WI38 (cell line): ENCODE results near the gene CDKAL1.

Experiments
- H3K4me3 ChIP-seq: 2 replicates; pipeline ENCODE4 v1.5.1; 2011; ENCODE audit warnings: low read depth, mild to moderate bottlenecking, control low read depth, low read length
- CTCF ChIP-seq: IDR thresholded peaks from 2 replicates; pipeline ENCODE4 v1.5.1; 2012; ENCODE audit warnings: low read depth, mild to moderate bottlenecking, control low read depth, low read length

The CDKAL1 gene

DNA sequence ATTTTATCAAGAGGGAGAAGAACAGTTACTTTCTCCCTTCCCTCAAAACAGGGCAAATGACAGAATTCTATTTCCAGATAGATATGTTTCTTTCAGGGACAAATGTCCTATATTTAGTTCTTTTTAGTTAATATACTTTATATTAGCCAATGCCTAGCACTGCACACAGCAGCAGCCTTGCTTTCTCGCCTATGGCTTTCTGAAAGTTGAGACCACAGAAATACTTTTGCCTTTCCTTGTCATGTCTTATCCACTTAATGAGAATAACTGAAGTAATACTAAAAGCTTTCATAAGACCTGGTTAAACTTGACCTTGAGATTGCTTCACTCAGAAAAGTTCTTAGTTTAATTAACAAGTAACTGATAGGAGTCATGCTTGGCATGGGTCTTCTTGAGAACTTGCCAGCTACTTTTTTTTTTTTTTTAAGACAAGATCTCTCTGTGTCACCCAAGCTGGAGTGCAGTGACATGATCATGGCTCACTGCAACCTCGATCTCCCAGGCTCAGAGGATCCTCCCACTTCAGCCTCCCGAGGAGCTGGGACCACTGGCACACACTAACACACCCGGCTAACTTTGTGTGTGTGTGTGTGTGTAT lies 159.3 kb downstream of the CDKAL1 start:
- H3K4me3 ChIP-seq, result no peak overlapping the region
- no peak for TF ChIP-seq CTCF

- no peak overlapping the region for H3K4me3 ChIP-seq
- no peak for TF ChIP-seq CTCF
Observed at GRCh38 chr6:20696676-20697075, 162.4 kb downstream of the CDKAL1 start.

DNA sequence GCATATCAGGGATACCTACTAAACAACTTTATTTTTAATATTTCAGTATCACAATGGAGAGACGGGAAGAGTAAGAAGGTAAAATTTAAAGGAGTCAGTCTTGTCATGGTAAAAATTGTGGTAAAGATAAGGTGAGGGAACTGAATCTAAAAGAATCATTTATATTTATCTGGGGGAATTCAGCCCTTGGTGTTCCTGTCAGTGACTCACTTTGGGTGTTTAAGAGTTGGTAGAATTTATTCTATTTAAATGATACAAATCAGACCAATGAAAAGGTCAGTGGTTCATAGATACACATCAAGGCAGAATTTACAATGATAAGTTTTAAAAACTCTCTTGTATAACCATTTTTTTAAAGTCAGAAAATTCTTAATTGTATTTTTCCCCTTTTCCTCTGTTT lies 164.4 kb downstream of the CDKAL1 start:
- no peak for TF ChIP-seq CTCF
- no peak overlapping the region for H3K4me3 ChIP-seq

- TF ChIP-seq CTCF, result no peak
Observed at GRCh38 chr6:20699402-20699801, 165.1 kb downstream of the CDKAL1 start.

DNA sequence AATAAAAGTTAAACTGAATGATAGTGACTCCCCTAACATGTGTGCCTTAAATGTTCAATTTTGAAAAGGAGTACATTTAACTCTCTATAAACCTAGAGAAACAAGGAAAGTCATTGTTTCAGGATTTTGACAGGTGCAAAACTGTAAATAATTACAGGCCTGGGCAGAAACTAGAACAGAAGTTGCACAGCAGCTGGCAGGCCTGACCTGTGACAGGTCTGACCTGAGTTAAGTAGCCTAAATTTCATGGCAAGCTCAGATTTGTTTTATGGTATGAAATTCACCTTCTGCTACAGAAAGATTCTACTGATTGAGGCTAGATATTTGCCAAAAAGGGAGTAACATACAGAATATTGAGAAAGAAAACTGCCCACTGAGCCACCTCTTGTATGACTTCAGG lies 166.1 kb downstream of the CDKAL1 start:
- H3K4me3 ChIP-seq, result no peak overlapping the region
- no peak for TF ChIP-seq CTCF

More at GRCh38 chr6:20699402-20699801, 165.1 kb downstream of the CDKAL1 start:
- no peak overlapping the region for H3K4me3 ChIP-seq

DNA sequence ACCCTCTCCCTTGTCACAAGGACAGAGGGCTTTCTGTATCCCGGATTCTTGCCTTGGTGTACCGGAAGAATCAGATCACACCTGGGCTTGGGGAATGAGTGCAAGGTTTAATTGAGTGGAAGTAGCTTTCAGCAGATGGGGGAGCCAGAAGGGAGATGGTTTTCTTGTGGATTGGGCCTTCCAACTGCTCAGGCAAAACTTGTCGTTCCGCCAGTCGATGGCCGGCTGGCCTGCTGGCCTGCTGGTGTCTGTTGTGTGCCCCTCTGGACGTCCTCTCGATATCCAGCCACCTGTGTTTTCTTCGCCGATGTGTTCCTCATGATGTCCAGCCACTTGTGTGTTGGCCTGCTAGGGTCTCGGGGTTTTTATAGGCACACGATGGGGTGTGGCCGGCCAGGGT lies 168.1 kb downstream of the CDKAL1 start:
- no peak overlapping the region for H3K4me3 ChIP-seq
- no peak for TF ChIP-seq CTCF

DNA sequence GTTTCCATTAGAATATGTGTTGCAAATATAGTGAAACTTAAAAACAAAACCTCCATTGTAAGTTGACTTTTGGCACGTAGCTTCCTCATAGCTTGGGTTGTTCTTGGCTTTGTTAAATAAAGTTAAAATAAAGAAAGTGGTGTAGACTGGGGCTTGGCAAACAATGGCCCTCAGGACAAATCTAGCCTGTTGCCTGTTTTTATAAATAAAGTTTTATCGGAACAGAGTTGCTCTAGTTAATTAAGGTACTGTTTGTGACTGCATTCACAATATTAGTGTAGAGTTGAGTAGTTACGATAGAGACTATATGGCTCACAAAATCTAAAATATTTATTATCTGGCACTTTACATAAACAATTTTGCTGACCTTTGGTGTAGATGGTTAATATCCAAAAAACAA lies 168.8 kb downstream of the CDKAL1 start:
- no peak for TF ChIP-seq CTCF
- H3K4me3 ChIP-seq, result no peak overlapping the region
